Activated CD4-positive, alpha-beta T cell treated with anti-CD3 and anti-CD28 coated beads, Interleukin-2, amount 10 ng/mL, durations not matched to agents 7 days and 5 days (primary cell): ENCODE measurements around the gene FRMPD2. TPM values are rescaled to one million over a fixed set of nuclear protein-coding genes. Genes with fewer than 3 reads are reported as not detected.
"Not testable (repeated sequence)": the region's sequence is repeated elsewhere in the genome, so short reads cannot be mapped to it uniquely, and the experiment has no call there.

Source experiments
- CTCF ChIA-PET: fragments of 350-600 bp; sonication (Branson Sonifier 250); formaldehyde crosslinking; loops from one replicate; lab custom pipeline; 2021; ENCODE audit warnings: antibody characterized with exemption; lab: Charles Lee
- POLR2A ChIA-PET: fragments of 350-600 bp; sonication (Branson Sonifier 250); formaldehyde crosslinking; loops from one replicate; lab custom pipeline; 2021; ENCODE audit warnings: antibody characterized with exemption; lab: Charles Lee
- DNase-seq: peaks from one replicate; pipeline ENCODE4 v3.0.0-alpha.2; 2020
- H3K27ac Mint-ChIP-seq: one replicate; pipeline ENCODE4 v1.8.0; 2021; ENCODE audit warnings: mild to moderate bottlenecking, moderate library complexity, mixed read lengths
- H3K27me3 Mint-ChIP-seq: one replicate; pipeline ENCODE4 v1.8.0; 2021; ENCODE audit warnings: mixed read lengths
- H3K36me3 Mint-ChIP-seq: one replicate; pipeline ENCODE4 v1.8.0; 2021; ENCODE audit warnings: low read depth, mixed read lengths
- H3K4me1 Mint-ChIP-seq: one replicate; pipeline ENCODE4 v1.8.0; 2021; ENCODE audit warnings: mixed read lengths
- H3K4me3 Mint-ChIP-seq: one replicate; pipeline ENCODE4 v1.8.0; 2021; ENCODE audit warnings: mild to moderate bottlenecking, moderate library complexity, mixed read lengths
- H3K9me3 Mint-ChIP-seq: one replicate; pipeline ENCODE4 v1.8.0; 2021; ENCODE audit warnings: mixed read lengths
- total RNA-seq, 2 experiments: library from RNA; stranded (reverse); gene quantifications; one replicate each; pipeline ENCODE4 v1.2.3, GENCODE V29; 2021

Gene FRMPD2
- total RNA-seq, 2 experiments from 2014 or later, result not detected

DNA sequence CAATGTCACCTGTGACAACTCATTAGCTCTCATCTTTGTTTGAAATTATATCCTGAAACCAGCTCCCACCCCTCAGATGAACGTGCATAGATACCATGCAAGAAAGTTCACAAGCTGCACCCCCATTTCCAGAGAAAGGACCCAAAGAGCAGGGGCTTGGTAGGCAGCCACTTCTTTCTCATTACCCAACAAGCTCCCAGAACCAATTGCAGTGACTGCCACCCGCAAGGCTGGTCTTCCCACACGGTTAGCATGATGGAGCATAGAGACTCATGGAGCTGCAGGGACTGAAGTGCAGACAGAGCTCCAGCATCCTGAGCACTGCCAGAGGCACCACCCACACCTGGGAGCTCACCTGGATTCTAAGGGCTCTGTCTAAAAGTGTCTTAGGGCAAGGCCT, 28.5 kb downstream of the FRMPD2 start:
- Mint-ChIP-seq H3K4me3 (no peak overlapping the region), H3K4me1 (peaks cover 4% of the 10 kb centered on the region), H3K9me3 (no peaks in the 10 kb centered on the region), H3K27ac (no peak overlapping the region), H3K36me3 (no peaks in the 10 kb centered on the region), H3K27me3 (no peaks in the 10 kb centered on the region)
- no peak for DNase-seq
- CTCF ChIA-PET, result no interaction called here
- POLR2A ChIA-PET, result no interaction called here

GRCh38 chr10:48243921-48244320, 30.6 kb downstream of the FRMPD2 start:
- H3K9me3 Mint-ChIP-seq, H3K4me3 Mint-ChIP-seq, POLR2A ChIA-PET, CTCF ChIA-PET, H3K27me3 Mint-ChIP-seq, H3K4me1 Mint-ChIP-seq, H3K27ac Mint-ChIP-seq, H3K36me3 Mint-ChIP-seq, DNase-seq: not testable (repeated sequence)

DNA sequence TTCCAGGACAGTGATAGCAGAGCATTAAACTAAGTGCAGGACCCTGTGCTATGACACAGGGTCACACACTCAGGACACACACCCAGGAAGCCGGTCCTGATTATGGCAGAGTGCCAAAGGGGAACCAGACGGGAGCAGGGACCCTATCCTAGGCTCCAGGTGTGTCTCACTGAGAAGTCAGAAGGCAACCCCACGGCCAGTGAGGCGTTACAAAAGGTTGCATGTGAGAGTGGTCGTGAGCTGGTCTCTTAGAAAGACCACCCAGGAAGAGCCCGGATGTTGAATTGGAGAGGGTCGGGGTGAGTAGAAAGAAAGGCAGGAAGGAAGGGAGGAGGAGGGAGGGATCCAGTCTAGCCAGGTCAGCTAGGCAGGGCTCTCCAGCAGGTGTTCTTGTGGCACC, 31.0 kb downstream of the FRMPD2 start:
- H3K27me3 Mint-ChIP-seq, result no peaks in the 10 kb centered on the region

GRCh38 chr10:48242171-48242904, 32.2 kb downstream of the FRMPD2 start:
- no peak for DNase-seq
- Mint-ChIP-seq H3K4me3 (no peak overlapping the region), H3K4me1 (no peaks in the 10 kb centered on the region), H3K36me3 (no peaks in the 10 kb centered on the region), H3K27me3 (no peaks in the 10 kb centered on the region), H3K27ac (no peak overlapping the region), H3K9me3 (no peaks in the 10 kb centered on the region)
- CTCF ChIA-PET, result interaction anchor here (1.2 kb wide), 1 partner anchor 414 kb away, joined by 3 read pairs; no protein-coding TSS in a partner anchor
- POLR2A ChIA-PET, result no interaction called here

More for the DNA sequence above, 31.0 kb downstream of the FRMPD2 start:
- CTCF ChIA-PET, result interaction anchor here (1.2 kb wide), 1 partner anchor 413 kb away, joined by 3 read pairs; no protein-coding TSS in a partner anchor
- H3K9me3 Mint-ChIP-seq, result no peaks in the 10 kb centered on the region
- H3K4me1 Mint-ChIP-seq, result peaks cover 4% of the 10 kb centered on the region
- H3K4me3 Mint-ChIP-seq, result no peak overlapping the region
- no peak for DNase-seq
- POLR2A ChIA-PET, result no interaction called here
- H3K36me3 Mint-ChIP-seq, result no peaks in the 10 kb centered on the region
- no peak overlapping the region for H3K27ac Mint-ChIP-seq

DNA sequence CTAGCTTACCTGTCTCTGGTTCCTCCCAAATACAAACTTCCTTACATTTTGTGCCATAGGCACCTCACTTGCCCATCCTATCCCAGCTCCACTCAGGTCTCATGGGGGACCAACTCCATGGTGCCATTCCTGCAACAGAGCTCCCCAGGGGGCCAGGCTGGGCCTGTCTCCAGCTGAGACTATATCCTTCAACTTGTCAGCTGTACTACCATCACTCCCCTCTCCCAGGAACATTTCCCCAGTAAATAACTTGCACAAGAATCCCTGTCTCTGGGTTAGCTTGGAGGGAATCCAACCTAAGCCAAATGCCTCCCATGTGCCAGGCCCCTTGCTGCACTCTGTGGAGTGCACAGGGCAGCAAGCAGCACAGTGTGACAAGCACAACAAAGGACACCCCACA, 33.2 kb downstream of the FRMPD2 start:
- H3K27me3 Mint-ChIP-seq, result no peaks in the 10 kb centered on the region
- DNase-seq, result no peak
- no peak overlapping the region for H3K27ac Mint-ChIP-seq
- no peak overlapping the region for H3K4me3 Mint-ChIP-seq
- no peaks in the 10 kb centered on the region for H3K36me3 Mint-ChIP-seq
- no peaks in the 10 kb centered on the region for H3K9me3 Mint-ChIP-seq
- POLR2A ChIA-PET, result no interaction called here
- H3K4me1 Mint-ChIP-seq, result no peaks in the 10 kb centered on the region
- CTCF ChIA-PET, result no interaction called here

- Mint-ChIP-seq H3K36me3 (no peaks in the 10 kb centered on the region), H3K9me3 (no peaks in the 10 kb centered on the region), H3K4me3 (no peak overlapping the region), H3K27me3 (no peaks in the 10 kb centered on the region), H3K4me1 (no peaks in the 10 kb centered on the region), H3K27ac (no peak overlapping the region)
- POLR2A ChIA-PET, result no interaction called here
- DNase-seq, result no peak
- CTCF ChIA-PET, result no interaction called here
These were observed 34.3 kb downstream of the FRMPD2 start for GRCh38 chr10:48240196-48240595.

- no peak for DNase-seq
- Mint-ChIP-seq H3K9me3 (no peaks in the 10 kb centered on the region), H3K27ac (no peak overlapping the region), H3K36me3 (no peaks in the 10 kb centered on the region), H3K27me3 (no peaks in the 10 kb centered on the region), H3K4me1 (no peaks in the 10 kb centered on the region), H3K4me3 (no peak overlapping the region)
- ChIA-PET POLR2A (no interaction called here), CTCF (no interaction called here)
These were observed 34.9 kb downstream of the FRMPD2 start for GRCh38 chr10:48239618-48240017.

DNA sequence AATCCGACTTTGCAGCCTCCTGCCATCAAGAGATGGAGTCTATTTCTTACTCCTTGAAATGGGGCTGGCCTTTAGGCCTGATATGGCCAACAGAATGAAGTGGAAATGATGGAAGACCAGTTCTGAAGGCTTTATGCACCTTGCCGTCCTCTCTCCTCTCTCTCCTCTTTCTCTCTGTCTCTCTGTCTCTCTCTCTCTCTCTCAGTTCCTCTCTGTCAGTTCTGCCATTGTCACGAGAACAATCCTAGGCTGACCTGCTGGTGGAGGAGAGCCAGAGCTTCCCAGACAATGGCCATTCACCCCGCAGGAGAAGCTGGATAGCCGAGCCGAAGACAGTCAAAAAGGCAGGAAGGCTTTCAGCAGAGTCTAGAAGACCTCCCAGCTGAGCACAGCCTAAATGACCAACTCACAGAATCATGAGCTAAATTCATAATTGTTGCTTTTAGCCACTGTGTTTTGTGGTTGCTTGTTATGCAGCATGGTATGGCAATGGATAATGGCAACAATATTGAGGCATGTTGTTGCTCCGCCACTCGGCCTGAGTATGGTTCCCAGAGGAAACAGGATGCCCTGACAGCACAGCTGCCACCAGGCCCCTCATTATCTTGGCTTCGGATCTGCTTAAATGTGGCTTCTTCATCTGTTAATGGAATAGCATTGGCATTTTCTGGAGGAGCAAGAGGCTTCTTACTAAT, 35.5 kb downstream of the FRMPD2 start:
- no peaks in the 10 kb centered on the region for H3K36me3 Mint-ChIP-seq
- ChIA-PET CTCF (no interaction called here), POLR2A (no interaction called here)
- no peaks in the 10 kb centered on the region for H3K9me3 Mint-ChIP-seq
- H3K27ac Mint-ChIP-seq, result no peak overlapping the region
- no peaks in the 10 kb centered on the region for H3K4me1 Mint-ChIP-seq
- H3K27me3 Mint-ChIP-seq, result no peaks in the 10 kb centered on the region
- H3K4me3 Mint-ChIP-seq, result no peak overlapping the region
- DNase-seq, result no peak

- no peaks in the 10 kb centered on the region for H3K9me3 Mint-ChIP-seq
- ChIA-PET POLR2A (no interaction called here), CTCF (no interaction called here)
- no peak overlapping the region for H3K4me3 Mint-ChIP-seq
- no peak for DNase-seq
- H3K27me3 Mint-ChIP-seq, result no peaks in the 10 kb centered on the region
- H3K27ac Mint-ChIP-seq, result no peak overlapping the region
- H3K4me1 Mint-ChIP-seq, result no peaks in the 10 kb centered on the region
- H3K36me3 Mint-ChIP-seq, result no peaks in the 10 kb centered on the region
These were observed 36.9 kb downstream of the FRMPD2 start for GRCh38 chr10:48237259-48238250.

DNA sequence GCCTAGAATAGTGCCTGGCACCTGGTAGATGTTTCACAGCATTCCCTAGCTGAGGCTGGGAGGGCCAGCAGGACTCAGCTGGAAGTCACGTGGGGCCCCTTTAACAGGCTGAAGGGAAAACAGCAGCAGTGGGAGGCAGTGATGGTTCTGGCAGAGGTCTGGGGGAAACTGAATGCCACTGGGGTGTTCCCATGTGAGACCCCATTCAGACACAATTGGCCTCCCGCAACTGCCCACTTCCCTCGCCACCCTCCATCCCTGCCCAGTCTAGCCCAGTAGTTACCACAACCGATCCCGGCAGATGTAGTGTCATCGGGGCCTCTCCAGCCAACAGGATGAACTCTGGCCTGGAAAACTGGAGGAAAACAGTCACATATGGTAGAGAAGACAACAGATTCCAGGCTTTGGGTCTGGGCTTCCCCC, 38.3 kb downstream of the FRMPD2 start:
- H3K4me3 Mint-ChIP-seq, result no peak overlapping the region
- no peaks in the 10 kb centered on the region for H3K9me3 Mint-ChIP-seq
- peaks cover 2% of the 10 kb centered on the region for H3K4me1 Mint-ChIP-seq
- ChIA-PET POLR2A (no interaction called here), CTCF (interaction anchor here (1.1 kb wide), 1 partner anchor 20 kb away, joined by 3 read pairs; no protein-coding TSS in a partner anchor)
- H3K36me3 Mint-ChIP-seq, result no peaks in the 10 kb centered on the region
- no peak overlapping the region for H3K27ac Mint-ChIP-seq
- DNase-seq, result no peak
- H3K27me3 Mint-ChIP-seq, result peaks cover 3% of the 10 kb centered on the region

DNA sequence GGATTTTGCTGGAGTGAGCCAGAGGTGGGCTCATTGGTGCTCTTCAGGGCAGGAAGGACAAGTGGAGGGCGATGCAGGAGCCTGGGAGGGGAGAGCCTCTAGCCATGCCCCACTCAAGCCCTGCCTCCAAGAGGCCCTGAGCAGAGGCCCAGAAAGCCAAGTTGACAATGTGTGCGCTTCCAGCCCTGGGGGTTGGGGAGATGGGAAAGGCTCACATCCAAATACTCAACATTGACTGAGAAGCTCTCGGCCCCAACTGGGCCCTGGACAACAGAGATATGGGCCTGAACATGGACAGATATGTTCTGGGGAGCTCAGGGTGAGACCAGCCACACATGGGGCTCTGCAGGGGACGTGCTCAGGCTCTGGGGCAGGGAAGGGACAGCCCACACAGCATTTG, 39.0 kb downstream of the FRMPD2 start:
- ChIA-PET POLR2A (no interaction called here), CTCF (interaction anchor here (1.1 kb wide), 1 partner anchor 19 kb away, joined by 3 read pairs; no protein-coding TSS in a partner anchor)
- Mint-ChIP-seq H3K4me3 (no peak overlapping the region), H3K27me3 (peaks cover 8% of the 10 kb centered on the region), H3K9me3 (no peaks in the 10 kb centered on the region), H3K27ac (no peak overlapping the region), H3K4me1 (peaks cover 2% of the 10 kb centered on the region), H3K36me3 (no peaks in the 10 kb centered on the region)
- DNase-seq, result no peak

DNA sequence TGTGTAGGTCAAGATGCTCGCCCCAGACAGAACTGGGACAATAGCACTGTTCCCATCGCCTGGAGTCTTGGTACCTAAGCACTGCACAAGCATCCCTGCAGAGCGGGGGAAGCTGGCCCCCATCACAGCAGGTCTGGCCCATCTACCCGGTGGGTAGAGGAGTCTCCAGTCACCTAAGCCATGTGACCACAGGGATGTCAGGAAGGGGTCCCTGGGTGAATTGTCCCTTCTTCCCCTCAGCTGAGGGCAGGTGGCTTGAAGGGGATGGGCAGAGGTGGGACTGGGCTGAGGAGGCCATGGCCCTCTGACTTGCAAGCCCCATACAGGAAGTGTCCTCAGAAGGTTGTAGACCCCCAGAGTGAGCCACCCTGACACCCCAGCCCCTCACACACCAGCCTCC, 39.7 kb downstream of the FRMPD2 start:
- DNase-seq, result no peak
- Mint-ChIP-seq H3K27ac (no peak overlapping the region), H3K9me3 (no peaks in the 10 kb centered on the region), H3K4me1 (peaks cover 2% of the 10 kb centered on the region), H3K36me3 (no peaks in the 10 kb centered on the region), H3K4me3 (no peak overlapping the region), H3K27me3 (peaks cover 9% of the 10 kb centered on the region)
- CTCF ChIA-PET, result interaction anchor here (1.1 kb wide), 1 partner anchor 18 kb away, joined by 3 read pairs; no protein-coding TSS in a partner anchor
- POLR2A ChIA-PET, result no interaction called here
